GM12892 (cell line): ENCODE results near the gene DNAJC9.

Source experiments
- POLR2A ChIP-seq: IDR thresholded peaks from 2 replicates; pipeline ENCODE4 v1.6.1; 2011; ENCODE audit warnings: low read depth, low read length, control low read depth
- POLR2AphosphoS5 ChIP-seq: IDR thresholded peaks from 2 replicates; pipeline ENCODE4 v1.6.1; 2011; ENCODE audit warnings: low read depth, low read length, control low read depth
- TAF1 ChIP-seq: IDR thresholded peaks from 2 replicates; pipeline ENCODE4 v1.6.1; 2011; ENCODE audit warnings: low read depth, mild to moderate bottlenecking, control low read depth, low read length, borderline replicate concordance

DNA sequence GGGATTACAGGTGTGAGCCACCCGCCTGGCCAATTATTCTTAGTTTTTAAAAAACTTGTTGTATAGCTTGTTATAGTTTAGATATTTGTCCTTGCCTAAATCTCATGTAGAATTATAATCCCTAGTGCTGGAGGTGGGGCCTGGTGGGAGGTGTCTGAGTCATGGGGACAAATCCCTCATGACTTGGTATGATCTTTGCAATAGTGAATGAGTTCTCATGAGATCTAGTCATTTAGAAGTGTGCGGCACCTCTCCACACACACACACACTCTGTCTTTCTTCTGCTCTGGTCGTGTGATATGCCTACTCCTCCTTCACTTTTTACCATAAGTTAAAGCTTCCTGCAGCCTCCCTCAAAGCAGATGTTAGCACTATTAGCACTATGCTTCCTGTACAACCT is 42.0 kb downstream of the DNAJC9 start:
- TF ChIP-seq POLR2AphosphoS5: no peak
- no peak for TF ChIP-seq POLR2A
- no peak for TF ChIP-seq TAF1
